Nephron progenitor cell (in vitro differentiated cells): ENCODE data around the gene KMT2E.
A peak's percentile ranks its signal among the peaks of the same experiment; 100 is the strongest.

Experiments
- DNase-seq: peaks from one replicate; pipeline ENCODE4 v3.0.0; 2021
- H3K27ac Mint-ChIP-seq: 2 replicates; pipeline ENCODE4 v1.8.0; 2021; ENCODE audit warnings: mild to moderate bottlenecking, moderate library complexity, mixed read lengths
- H3K27me3 Mint-ChIP-seq: 2 replicates; pipeline ENCODE4 v1.8.0; 2021; ENCODE audit warnings: mild to moderate bottlenecking, low read depth, mixed read lengths; ENCODE audit not compliant: poor library complexity
- H3K36me3 Mint-ChIP-seq: 2 replicates; pipeline ENCODE4 v1.8.0; 2021; ENCODE audit warnings: low read depth, mixed read lengths
- H3K4me1 Mint-ChIP-seq: 2 replicates; pipeline ENCODE4 v1.8.0; 2021; ENCODE audit warnings: mixed read lengths
- H3K4me3 Mint-ChIP-seq: 2 replicates; pipeline ENCODE4 v1.8.0; 2021; ENCODE audit warnings: mild to moderate bottlenecking, moderate library complexity, mixed read lengths
- H3K9me3 Mint-ChIP-seq: 2 replicates; pipeline ENCODE4 v1.8.0; 2021; ENCODE audit warnings: mild to moderate bottlenecking, moderate library complexity, mixed read lengths
- TF ChIP-seq, protein P1 (sequence below): fragments of 200-600 bp; sonication (generic); IDR thresholded peaks from 2 replicates; pipeline ENCODE4 v1.5.0; 2021; ENCODE audit warnings: antibody characterized with exemption

Gene KMT2E, protein sequence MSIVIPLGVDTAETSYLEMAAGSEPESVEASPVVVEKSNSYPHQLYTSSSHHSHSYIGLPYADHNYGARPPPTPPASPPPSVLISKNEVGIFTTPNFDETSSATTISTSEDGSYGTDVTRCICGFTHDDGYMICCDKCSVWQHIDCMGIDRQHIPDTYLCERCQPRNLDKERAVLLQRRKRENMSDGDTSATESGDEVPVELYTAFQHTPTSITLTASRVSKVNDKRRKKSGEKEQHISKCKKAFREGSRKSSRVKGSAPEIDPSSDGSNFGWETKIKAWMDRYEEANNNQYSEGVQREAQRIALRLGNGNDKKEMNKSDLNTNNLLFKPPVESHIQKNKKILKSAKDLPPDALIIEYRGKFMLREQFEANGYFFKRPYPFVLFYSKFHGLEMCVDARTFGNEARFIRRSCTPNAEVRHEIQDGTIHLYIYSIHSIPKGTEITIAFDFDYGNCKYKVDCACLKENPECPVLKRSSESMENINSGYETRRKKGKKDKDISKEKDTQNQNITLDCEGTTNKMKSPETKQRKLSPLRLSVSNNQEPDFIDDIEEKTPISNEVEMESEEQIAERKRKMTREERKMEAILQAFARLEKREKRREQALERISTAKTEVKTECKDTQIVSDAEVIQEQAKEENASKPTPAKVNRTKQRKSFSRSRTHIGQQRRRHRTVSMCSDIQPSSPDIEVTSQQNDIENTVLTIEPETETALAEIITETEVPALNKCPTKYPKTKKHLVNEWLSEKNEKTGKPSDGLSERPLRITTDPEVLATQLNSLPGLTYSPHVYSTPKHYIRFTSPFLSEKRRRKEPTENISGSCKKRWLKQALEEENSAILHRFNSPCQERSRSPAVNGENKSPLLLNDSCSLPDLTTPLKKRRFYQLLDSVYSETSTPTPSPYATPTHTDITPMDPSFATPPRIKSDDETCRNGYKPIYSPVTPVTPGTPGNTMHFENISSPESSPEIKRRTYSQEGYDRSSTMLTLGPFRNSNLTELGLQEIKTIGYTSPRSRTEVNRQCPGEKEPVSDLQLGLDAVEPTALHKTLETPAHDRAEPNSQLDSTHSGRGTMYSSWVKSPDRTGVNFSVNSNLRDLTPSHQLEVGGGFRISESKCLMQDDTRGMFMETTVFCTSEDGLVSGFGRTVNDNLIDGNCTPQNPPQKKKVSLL (N-terminal part only)

DNA sequence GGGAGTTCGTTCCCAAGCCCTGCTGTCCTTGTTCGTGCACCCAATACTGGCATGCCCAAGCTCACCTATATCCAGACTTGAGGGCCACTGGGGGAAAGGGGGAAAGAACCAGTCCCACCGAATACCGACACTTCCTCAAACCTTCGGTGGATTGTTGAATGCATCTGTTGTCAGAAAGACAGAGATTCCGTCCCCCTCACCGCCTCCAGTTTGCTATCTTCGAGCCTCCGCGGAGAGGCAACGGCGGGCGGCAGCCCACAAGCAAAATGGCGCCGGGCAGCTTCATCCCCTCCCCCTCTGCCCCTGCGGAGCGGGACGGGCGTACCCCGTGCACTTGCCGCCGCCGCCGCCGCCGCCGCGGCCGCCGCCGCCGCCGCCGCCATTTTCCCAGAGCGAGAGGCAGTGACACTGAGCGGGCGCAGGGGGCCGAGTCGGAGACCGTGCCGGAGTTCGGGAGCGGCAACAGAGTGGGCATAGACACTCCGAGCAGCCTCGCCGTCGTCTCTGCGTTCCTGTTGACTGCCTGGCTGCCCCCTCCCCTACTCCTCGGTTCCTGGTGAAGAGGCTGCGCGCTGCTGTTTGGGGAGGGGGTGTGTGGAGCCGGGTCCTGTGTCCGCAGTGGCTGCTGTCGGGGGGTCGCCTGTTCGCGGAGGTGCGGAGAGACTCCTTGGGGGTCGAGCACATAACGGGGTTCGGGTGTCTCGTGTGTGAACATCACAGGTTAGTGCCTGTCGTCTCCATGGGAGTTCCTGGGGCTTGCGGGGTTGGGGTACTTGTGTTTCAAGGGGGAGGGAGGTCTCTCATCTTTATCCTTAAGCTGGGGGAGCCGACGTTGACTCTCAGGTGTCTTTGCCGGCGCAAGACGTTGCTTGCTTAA lies at the start of gene KMT2E:
Gene KMT2E (plus strand): TSS at position 390 of the 877 bp plus-strand sequence. CDS start 26,748 bp downstream, outside the sequence.
- DNase-seq, result peak; percentile 93
- peaks cover 45% of the 10 kb centered on the region for H3K4me1 Mint-ChIP-seq
- peaks cover 5% of the 10 kb centered on the region for H3K27me3 Mint-ChIP-seq
- TF ChIP-seq, protein P1, sequence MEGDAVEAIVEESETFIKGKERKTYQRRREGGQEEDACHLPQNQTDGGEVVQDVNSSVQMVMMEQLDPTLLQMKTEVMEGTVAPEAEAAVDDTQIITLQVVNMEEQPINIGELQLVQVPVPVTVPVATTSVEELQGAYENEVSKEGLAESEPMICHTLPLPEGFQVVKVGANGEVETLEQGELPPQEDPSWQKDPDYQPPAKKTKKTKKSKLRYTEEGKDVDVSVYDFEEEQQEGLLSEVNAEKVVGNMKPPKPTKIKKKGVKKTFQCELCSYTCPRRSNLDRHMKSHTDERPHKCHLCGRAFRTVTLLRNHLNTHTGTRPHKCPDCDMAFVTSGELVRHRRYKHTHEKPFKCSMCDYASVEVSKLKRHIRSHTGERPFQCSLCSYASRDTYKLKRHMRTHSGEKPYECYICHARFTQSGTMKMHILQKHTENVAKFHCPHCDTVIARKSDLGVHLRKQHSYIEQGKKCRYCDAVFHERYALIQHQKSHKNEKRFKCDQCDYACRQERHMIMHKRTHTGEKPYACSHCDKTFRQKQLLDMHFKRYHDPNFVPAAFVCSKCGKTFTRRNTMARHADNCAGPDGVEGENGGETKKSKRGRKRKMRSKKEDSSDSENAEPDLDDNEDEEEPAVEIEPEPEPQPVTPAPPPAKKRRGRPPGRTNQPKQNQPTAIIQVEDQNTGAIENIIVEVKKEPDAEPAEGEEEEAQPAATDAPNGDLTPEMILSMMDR, result no peak
- peaks cover under 1% of the 10 kb centered on the region for H3K36me3 Mint-ChIP-seq
- no peaks in the 10 kb centered on the region for H3K9me3 Mint-ChIP-seq
- H3K27ac Mint-ChIP-seq, result peak within 1 kb of the TSS; percentile 100
- peak within 1 kb of the TSS; percentile 99 for H3K4me3 Mint-ChIP-seq

DNA sequence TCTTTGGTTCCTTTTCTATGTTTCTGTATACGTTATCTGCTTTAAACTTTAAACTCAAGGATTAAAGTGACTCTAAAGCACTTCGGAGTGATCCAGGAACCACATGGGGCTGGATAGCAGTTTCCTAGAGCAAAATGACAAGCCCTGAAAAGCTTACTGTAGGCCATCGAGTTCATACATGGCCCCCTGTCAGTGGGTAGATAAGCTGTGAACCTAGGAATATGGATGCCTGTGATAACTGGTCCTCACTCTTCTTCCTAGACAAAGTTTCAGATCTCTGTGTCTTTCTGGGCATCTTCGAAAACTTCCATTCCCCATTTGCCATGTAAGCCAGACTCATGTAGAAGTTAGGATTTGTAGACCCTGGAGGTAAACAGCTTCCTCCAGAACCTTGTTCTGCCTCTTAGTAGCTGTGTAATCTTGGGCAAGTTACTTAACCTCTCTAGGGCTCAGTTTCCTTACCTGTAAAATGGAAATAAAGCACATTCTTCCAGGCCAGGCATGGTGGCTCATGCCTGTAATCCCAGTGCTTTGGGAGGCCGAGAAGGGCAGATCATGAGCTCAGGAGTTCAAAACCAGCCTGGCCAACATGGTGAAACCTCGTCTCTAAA lies 49.3 kb upstream of the KMT2E start:
- TF ChIP-seq, protein P1, result no peak
- Mint-ChIP-seq H3K27ac (no peak overlapping the region), H3K36me3 (peaks cover 5% of the 10 kb centered on the region), H3K27me3 (peaks cover 6% of the 10 kb centered on the region), H3K9me3 (peaks cover 15% of the 10 kb centered on the region), H3K4me3 (no peak overlapping the region), H3K4me1 (peaks cover 11% of the 10 kb centered on the region)
- no peak for DNase-seq

DNA sequence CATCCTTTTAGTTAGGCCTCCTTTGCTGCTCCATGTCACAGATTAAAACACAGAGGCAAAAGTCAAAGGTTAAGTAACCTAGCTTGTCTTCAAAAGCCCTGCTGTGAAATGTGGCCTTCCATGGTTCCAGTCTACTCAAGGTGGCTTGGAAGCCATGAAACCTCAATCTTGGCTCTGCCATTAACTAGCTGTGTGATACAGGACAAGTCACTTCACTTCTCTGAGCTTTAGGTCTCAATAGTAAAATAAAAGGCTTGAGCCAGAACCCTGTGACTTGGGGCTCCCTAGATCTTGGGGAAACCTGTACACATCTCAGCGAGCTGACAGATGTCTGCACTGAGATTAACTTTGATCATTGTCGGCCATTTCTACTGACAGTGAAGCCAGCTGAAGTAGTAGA lies 48.0 kb upstream of the KMT2E start:
- H3K27me3 Mint-ChIP-seq, result peaks cover 6% of the 10 kb centered on the region
- H3K27ac Mint-ChIP-seq, result no peak overlapping the region

DNA sequence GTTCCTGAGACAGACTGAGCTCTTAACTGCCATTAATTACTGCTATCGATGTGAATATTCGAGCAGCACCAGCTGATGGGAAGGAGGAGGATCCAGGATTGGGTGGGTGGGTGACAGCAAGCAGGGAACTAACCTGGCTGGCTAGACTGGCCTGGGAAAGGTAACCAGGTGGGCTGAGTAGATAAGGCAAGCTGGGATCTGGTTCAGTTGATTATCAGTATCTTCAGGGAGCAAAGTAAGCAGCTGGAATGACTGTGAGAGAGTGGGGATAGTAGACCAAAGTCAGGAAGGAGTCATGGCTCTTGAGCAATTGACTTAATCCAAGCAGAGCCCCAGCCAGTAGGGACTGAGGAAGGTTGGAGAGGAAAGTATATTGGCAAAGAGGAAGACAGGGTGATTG lies 46.9 kb upstream of the KMT2E start:
- TF ChIP-seq, protein P1, result no peak
- Mint-ChIP-seq H3K27ac (no peak overlapping the region), H3K4me1 (peaks cover 15% of the 10 kb centered on the region), H3K27me3 (peaks cover under 1% of the 10 kb centered on the region), H3K9me3 (peaks cover 15% of the 10 kb centered on the region), H3K4me3 (no peak overlapping the region), H3K36me3 (peaks cover 5% of the 10 kb centered on the region)
- no peak for DNase-seq

More for the DNA sequence above, 48.0 kb upstream of the KMT2E start:
- H3K36me3 Mint-ChIP-seq, result peaks cover 5% of the 10 kb centered on the region
- no peak for DNase-seq
- H3K4me3 Mint-ChIP-seq, result no peak overlapping the region
- peaks cover 15% of the 10 kb centered on the region for H3K9me3 Mint-ChIP-seq
- peaks cover 7% of the 10 kb centered on the region for H3K4me1 Mint-ChIP-seq
- TF ChIP-seq, protein P1, result no peak

DNA sequence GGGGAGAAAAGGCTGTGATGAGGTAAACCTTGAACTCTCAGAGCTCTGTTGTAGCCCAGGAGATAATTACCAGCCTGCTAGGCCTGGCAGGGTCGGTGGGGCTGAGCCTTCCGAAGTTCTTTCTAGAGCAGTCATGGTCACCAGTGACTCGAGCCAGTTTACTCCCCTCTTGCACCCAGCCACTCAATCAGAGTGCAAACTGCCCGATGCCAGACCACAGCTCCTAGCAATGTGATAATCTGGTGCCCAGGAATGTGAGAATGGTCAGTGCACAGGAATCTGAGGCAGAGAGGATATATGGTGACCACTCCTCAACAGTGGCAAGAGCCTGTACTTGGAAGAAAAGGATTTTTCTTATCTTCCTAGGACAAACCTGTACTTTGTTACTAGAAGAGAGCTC lies 46.4 kb upstream of the KMT2E start:
- Mint-ChIP-seq H3K27me3 (no peaks in the 10 kb centered on the region), H3K4me1 (peaks cover 17% of the 10 kb centered on the region), H3K9me3 (peaks cover 15% of the 10 kb centered on the region), H3K27ac (no peak overlapping the region), H3K4me3 (no peak overlapping the region), H3K36me3 (peaks cover 5% of the 10 kb centered on the region)
- no peak for DNase-seq
- TF ChIP-seq, protein P1, result no peak
